OCI-LY3 (cell line): ENCODE data around the gene PHC2.

Experiments used
- EZH2phosphoT487 ChIP-seq: fragments of 200-600 bp; shearing (Covaris generic); IDR thresholded peaks from 2 replicates; pipeline ENCODE4 v1.6.1; 2018; ENCODE audit warnings: antibody characterized with exemption, mixed run types, low read depth
- TF ChIP-seq, protein P1 (sequence below): fragments of 200-600, 300-600 bp; sonication (generic); IDR thresholded peaks from 2 replicates; pipeline ENCODE4 v1.5.1; 2014; ENCODE audit warnings: antibody characterized with exemption, low read length, low read depth

- TF ChIP-seq, protein P1, sequence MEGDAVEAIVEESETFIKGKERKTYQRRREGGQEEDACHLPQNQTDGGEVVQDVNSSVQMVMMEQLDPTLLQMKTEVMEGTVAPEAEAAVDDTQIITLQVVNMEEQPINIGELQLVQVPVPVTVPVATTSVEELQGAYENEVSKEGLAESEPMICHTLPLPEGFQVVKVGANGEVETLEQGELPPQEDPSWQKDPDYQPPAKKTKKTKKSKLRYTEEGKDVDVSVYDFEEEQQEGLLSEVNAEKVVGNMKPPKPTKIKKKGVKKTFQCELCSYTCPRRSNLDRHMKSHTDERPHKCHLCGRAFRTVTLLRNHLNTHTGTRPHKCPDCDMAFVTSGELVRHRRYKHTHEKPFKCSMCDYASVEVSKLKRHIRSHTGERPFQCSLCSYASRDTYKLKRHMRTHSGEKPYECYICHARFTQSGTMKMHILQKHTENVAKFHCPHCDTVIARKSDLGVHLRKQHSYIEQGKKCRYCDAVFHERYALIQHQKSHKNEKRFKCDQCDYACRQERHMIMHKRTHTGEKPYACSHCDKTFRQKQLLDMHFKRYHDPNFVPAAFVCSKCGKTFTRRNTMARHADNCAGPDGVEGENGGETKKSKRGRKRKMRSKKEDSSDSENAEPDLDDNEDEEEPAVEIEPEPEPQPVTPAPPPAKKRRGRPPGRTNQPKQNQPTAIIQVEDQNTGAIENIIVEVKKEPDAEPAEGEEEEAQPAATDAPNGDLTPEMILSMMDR, result no peak
- TF ChIP-seq EZH2phosphoT487, result no peak
Measured at GRCh38 chr1:33394770-33395169, 36.1 kb downstream of the PHC2 start.
